DMS114 treated with DMSO at 0.1 percent for 48 hours (cell line): ENCODE results near the gene NOXRED1.
A peak's percentile ranks its signal among the peaks of the same experiment; 100 is the strongest.

Source experiments
- DNase-seq: peaks from one replicate; lab custom pipeline; 2025; ENCODE audit not compliant: unreplicated experiment; lab: John Stamatoyannopoulos, UW

NOXRED1 gene

GRCh38 chr14:77409131-77409533 is 14.2 kb downstream of the NOXRED1 start:
- no peak for DNase-seq

GRCh38 chr14:77407158-77407557 is 16.2 kb downstream of the NOXRED1 start:
- DNase-seq = no peak

GRCh38 chr14:77406718-77407117 is 16.6 kb downstream of the NOXRED1 start:
- no peak for DNase-seq

GRCh38 chr14:77406086-77406485 is 17.2 kb downstream of the NOXRED1 start:
- no peak for DNase-seq

GRCh38 chr14:77403768-77404167 is 19.6 kb downstream of the NOXRED1 start:
- no peak for DNase-seq

- DNase-seq = no peak
These were observed 23.1 kb downstream of the NOXRED1 start for GRCh38 chr14:77400216-77400615.

GRCh38 chr14:77390188-77390587 is 33.1 kb downstream of the NOXRED1 start:
- no peak for DNase-seq

- no peak for DNase-seq
These were observed 44.6 kb downstream of the NOXRED1 start for GRCh38 chr14:77378701-77379100.

GRCh38 chr14:77377502-77377844 is 45.9 kb downstream of the NOXRED1 start:
- DNase-seq = no peak

GRCh38 chr14:77376771-77377501 is 46.4 kb downstream of the NOXRED1 start, which contains the start of the genes SAMD15 and TMED8:
Gene SAMD15, plus strand, starts transcription at chr14:77377379. Its CDS starts 40 bp downstream, at chr14:77377419.
Gene TMED8, minus strand, starts transcription at chr14:77377094. Its CDS starts 41 bp downstream, at chr14:77377053.
- peak; percentile 81 for DNase-seq

GRCh38 chr14:77375973-77376770 is 47.2 kb downstream of the NOXRED1 start:
- DNase-seq = peak; percentile 7

GRCh38 chr14:77375164-77375950 is 48.0 kb downstream of the NOXRED1 start:
- DNase-seq = no peak

- DNase-seq = no peak
These were observed 51.0 kb downstream of the NOXRED1 start for GRCh38 chr14:77372304-77372841.

GRCh38 chr14:77369285-77369684 is 54.0 kb downstream of the NOXRED1 start:
- no peak for DNase-seq

- no peak for DNase-seq
These were observed 59.2 kb downstream of the NOXRED1 start for GRCh38 chr14:77364146-77364545.

- no peak for DNase-seq
These were observed 63.7 kb downstream of the NOXRED1 start for GRCh38 chr14:77359626-77360025.

GRCh38 chr14:77356899-77357298 is 66.4 kb downstream of the NOXRED1 start:
- no peak for DNase-seq

- no peak for DNase-seq
These were observed 67.5 kb downstream of the NOXRED1 start for GRCh38 chr14:77355811-77356210.

GRCh38 chr14:77353469-77354141 is 69.7 kb downstream of the NOXRED1 start:
- no peak for DNase-seq

GRCh38 chr14:77347751-77348150 is 75.6 kb downstream of the NOXRED1 start:
- DNase-seq = no peak

GRCh38 chr14:77346495-77346894 is 76.8 kb downstream of the NOXRED1 start:
- no peak for DNase-seq
